Body of pancreas (tissue), 4 donors: Measurements from ENCODE around the gene CD69. TPM values are rescaled to one million over a fixed set of nuclear protein-coding genes. Genes with fewer than 3 reads are reported as not detected.

Experiments used
- ATAC-seq: fragments of 150-250 bp; one replicate; pipeline ENCODE4 v1.9.1; 2016
- DNase-seq, 4 donors: peaks; one replicate each; pipeline ENCODE4 v3.0.0-alpha.2; 2019
- H3K27ac ChIP-seq, 4 donors: fragments of 200-600 bp; sonication (generic); 1 replicate in 3 of 4; 2 replicates in 1 of 4; pipeline versions ENCODE4 v1.5.1 to v1.6.1; 2016 to 2019; ENCODE audit warnings: mild to moderate bottlenecking in 1 of 4, mixed read lengths in 1 of 4, moderate library complexity in 1 of 4
- H3K27me3 ChIP-seq, 2 donors: fragments of 200-600 bp; sonication (generic); one replicate each; pipeline ENCODE4 v1.6.0; 2016; ENCODE audit warnings: mild to moderate bottlenecking in 1 of 2
- H3K36me3 ChIP-seq, 2 donors: fragments of 200-600 bp; sonication (generic); replicated peaks in 1 of 2; 2 replicates each; pipeline ENCODE4 v1.5.1; 2016; ENCODE audit warnings: low read depth in 2 of 2; ENCODE audit not compliant: insufficient read depth in 1 of 2
- H3K4me1 ChIP-seq: fragments of 200-600 bp; sonication (generic); one replicate; pipeline ENCODE4 v1.6.0; 2016
- H3K4me3 ChIP-seq, 2 donors: fragments of 200-600 bp; sonication (generic); 1 replicate in 1 of 2; 2 replicates in 1 of 2; pipeline ENCODE4 v1.5.1; 2016 to 2019
- H3K9me3 ChIP-seq, 3 donors: fragments of 200-600 bp; sonication (generic); 1 replicate in 2 of 3; 2 replicates in 1 of 3; pipeline ENCODE4 v1.5.1; 2016
- CTCF ChIP-seq, 7 experiments: fragments of 450-650 bp in 4 of 7; fragments of 200-600 bp in 3 of 7; sonication (generic) in 3 of 7; IDR thresholded peaks; one replicate each; pipeline ENCODE4 v1.5.1; 2016 to 2019; ENCODE audit warnings: antibody characterized with exemption in 7 of 7
- POLR2A ChIP-seq, 3 donors: fragments of 450-650 bp; IDR thresholded peaks; one replicate each; pipeline ENCODE4 v1.6.1; 2016; ENCODE audit warnings: antibody characterized with exemption in 3 of 3, mild to moderate bottlenecking in 2 of 3
- WGBS, 2 donors: methylation state at CpG; one replicate each; pipeline ENCODE4 v1.1.5; 2017; 5-methylcytosine and 5-hydroxymethylcytosine counted together
- intact Hi-C: fragments of 100-400 bp; cut with DNase I; formaldehyde crosslinking; loops from one replicate; pipeline ENCODE4 v1.15.1; 2023
- total RNA-seq, 2 donors: library from RNA; depleted of rRNA; stranded (reverse); fragments of >200 nt; gene quantifications; one replicate each; pipeline ENCODE4 v1.1.0, GENCODE V29; 2016

The CD69 gene
- total RNA-seq, 2 donors from 2014 or later: 3.1 to 4.0 TPM

GRCh38 chr12:9749640-9750039, 11.1 kb downstream of the CD69 start:
- no peak overlapping the region for H3K27ac ChIP-seq
- ATAC-seq (no peak), DNase-seq (no peak)
- TF ChIP-seq CTCF (IDR thresholded peaks at IDR 0.05) (no peak), POLR2A (IDR thresholded peaks at IDR 0.05) (no peak)
- 0% methylated on average over 1 of the region's 1 CpG; no CpG with 5 or more reads in 1 of the 2 donors for WGBS, 2 donors
- H3K9me3 ChIP-seq: no peaks in the 10 kb centered on the region
- H3K27me3 ChIP-seq: no peaks in the 10 kb centered on the region
- H3K4me3 ChIP-seq: no peak overlapping the region
- intact Hi-C loops: loop anchor here (10.0 kb wide), 1 partner anchor 175 kb away; no protein-coding TSS in a partner anchor
- peaks cover 4% of the 10 kb centered on the region for H3K4me1 ChIP-seq
- no peaks in the 10 kb centered on the region for H3K36me3 ChIP-seq

GRCh38 chr12:9745199-9745598, 15.5 kb downstream of the CD69 start:
- H3K4me3 ChIP-seq: no peak overlapping the region
- ATAC-seq: no peak
- no peaks in the 10 kb centered on the region for H3K36me3 ChIP-seq
- DNase-seq: no peak
- WGBS, 2 donors: 63 to 87% methylated on average over 3 of the region's 3 CpGs
- H3K4me1 ChIP-seq: peaks cover 15% of the 10 kb centered on the region
- TF ChIP-seq POLR2A (IDR thresholded peaks at IDR 0.05): no peak
- TF ChIP-seq CTCF (IDR thresholded peaks at IDR 0.05): no peak
- H3K27ac ChIP-seq: no peak overlapping the region
- no peaks in the 10 kb centered on the region for H3K9me3 ChIP-seq
- intact Hi-C loops: loop anchor here (10.0 kb wide), 1 partner anchor 180 kb away; no protein-coding TSS in a partner anchor
- H3K27me3 ChIP-seq: no peaks in the 10 kb centered on the region

GRCh38 chr12:9742661-9743060, 18.0 kb downstream of the CD69 start:
- 27 to 35% methylated on average over 5 of the region's 5 CpGs for WGBS, 2 donors
- Histone ChIP-seq H3K4me1 (peaks cover 15% of the 10 kb centered on the region), H3K27me3 (no peaks in the 10 kb centered on the region), H3K9me3 (no peaks in the 10 kb centered on the region), H3K4me3 (no peak overlapping the region), H3K27ac (peak overlapping the region in 2 of 4 donors; percentile 10 to 30), H3K36me3 (no peaks in the 10 kb centered on the region)
- TF ChIP-seq CTCF (IDR thresholded peaks at IDR 0.05): no peak
- TF ChIP-seq POLR2A (IDR thresholded peaks at IDR 0.05): no peak
- peak in 1 of 4 donors; percentile 12 for DNase-seq
- ATAC-seq: peak; percentile 42
- intact Hi-C loops: loop anchor here (10.0 kb wide), 1 partner anchor 182 kb away; no protein-coding TSS in a partner anchor

GRCh38 chr12:9741726-9742125, 19.0 kb downstream of the CD69 start:
- Histone ChIP-seq H3K36me3 (no peaks in the 10 kb centered on the region), H3K4me3 (no peak overlapping the region), H3K27me3 (no peaks in the 10 kb centered on the region), H3K4me1 (peaks cover 15% of the 10 kb centered on the region), H3K27ac (no peak overlapping the region), H3K9me3 (no peaks in the 10 kb centered on the region)
- ATAC-seq: no peak
- WGBS, 2 donors: 63 to 74% methylated on average over 4 of the region's 4 CpGs
- TF ChIP-seq POLR2A (IDR thresholded peaks at IDR 0.05) (no peak), CTCF (IDR thresholded peaks at IDR 0.05) (no peak)
- intact Hi-C loops: loop anchor here (10.0 kb wide), 1 partner anchor 183 kb away; no protein-coding TSS in a partner anchor
- DNase-seq: peak in 1 of 4 donors; percentile 18
